ENCODE data around the gene SOHLH1.

Gene SOHLH1

GRCh38 chr9:135649508-135649907 is 49.8 kb downstream of the SOHLH1 start:
- Mint-ChIP-seq H3K4me1 (ENCODE audit: low read depth) (no peaks in the 10 kb centered on the region), H3K4me3 (no peak overlapping the region), H3K36me3 (ENCODE audit: low read depth) (peaks cover 3% of the 10 kb centered on the region), H3K9me3 (peaks cover 46% of the 10 kb centered on the region), H3K27me3 (peaks cover 14% of the 10 kb centered on the region), H3K27ac (no peak overlapping the region)
- DNase-seq, result no peak

GRCh38 chr9:135648494-135649410 is 50.5 kb downstream of the SOHLH1 start:
- H3K27me3 Mint-ChIP-seq, result peaks cover 15% of the 10 kb centered on the region
- no peaks in the 10 kb centered on the region for H3K4me1 Mint-ChIP-seq (ENCODE audit: low read depth)
- H3K27ac Mint-ChIP-seq, result no peak overlapping the region
- no peak overlapping the region for H3K4me3 Mint-ChIP-seq
- DNase-seq, result no peak
- peaks cover 3% of the 10 kb centered on the region for H3K36me3 Mint-ChIP-seq (ENCODE audit: low read depth)
- H3K9me3 Mint-ChIP-seq, result peaks cover 50% of the 10 kb centered on the region

- no peaks in the 10 kb centered on the region for H3K4me1 Mint-ChIP-seq (ENCODE audit: low read depth)
- H3K9me3 Mint-ChIP-seq, result peaks cover 50% of the 10 kb centered on the region
Measured at GRCh38 chr9:135647884-135648283, 51.4 kb downstream of the SOHLH1 start.

GRCh38 chr9:135644631-135645218 is 54.6 kb downstream of the SOHLH1 start:
- Mint-ChIP-seq H3K4me3 (no peak overlapping the region), H3K36me3 (ENCODE audit: low read depth) (peaks cover 3% of the 10 kb centered on the region), H3K4me1 (ENCODE audit: low read depth) (no peaks in the 10 kb centered on the region), H3K27ac (no peak overlapping the region), H3K27me3 (peaks cover 23% of the 10 kb centered on the region), H3K9me3 (peaks cover 45% of the 10 kb centered on the region)
- DNase-seq, result no peak

More at GRCh38 chr9:135647884-135648283, 51.4 kb downstream of the SOHLH1 start:
- Mint-ChIP-seq H3K27ac (no peak overlapping the region), H3K27me3 (peaks cover 17% of the 10 kb centered on the region), H3K36me3 (ENCODE audit: low read depth) (peaks cover 3% of the 10 kb centered on the region), H3K4me3 (no peak overlapping the region)
- no peak for DNase-seq
